CD4-positive, alpha-beta T cell treated with Interleukin-4 for 1 hour (primary cell): ENCODE results near the gene PCYOX1L.

Experiments used
- DNase-seq, 2 donors: peaks; one replicate each; pipeline ENCODE4 v3.0.0-alpha.2; 2020 to 2022

Gene PCYOX1L

GRCh38 chr5:149410071-149410470 is 52.2 kb downstream of the PCYOX1L start:
- no peak for DNase-seq

GRCh38 chr5:149410721-149411432 is 53.0 kb downstream of the PCYOX1L start:
- DNase-seq = no peak

GRCh38 chr5:149411738-149412519 is 54.1 kb downstream of the PCYOX1L start:
- DNase-seq = no peak

- DNase-seq = no peak
Measured at GRCh38 chr5:149412783-149413476, 55.1 kb downstream of the PCYOX1L start.

GRCh38 chr5:149413477-149414210 is 55.8 kb downstream of the PCYOX1L start:
- no peak for DNase-seq

- no peak for DNase-seq
Measured at GRCh38 chr5:149414405-149415065, 56.7 kb downstream of the PCYOX1L start.

- DNase-seq = no peak
Measured at GRCh38 chr5:149415066-149415967, 57.5 kb downstream of the PCYOX1L start.

- no peak for DNase-seq
Measured at GRCh38 chr5:149416987-149417710, 59.3 kb downstream of the PCYOX1L start.

GRCh38 chr5:149417711-149418368 is 60.0 kb downstream of the PCYOX1L start:
- DNase-seq = no peak

GRCh38 chr5:149418910-149419531 is 61.2 kb downstream of the PCYOX1L start:
- DNase-seq = no peak
